ENCODE data around the gene GP9. TPM values are rescaled to one million over a fixed set of nuclear protein-coding genes. Genes with fewer than 3 reads are reported as not detected.
"Not testable (repeated sequence)": the region's sequence is repeated elsewhere in the genome, so short reads cannot be mapped to it uniquely, and the experiment has no call there.

The GP9 gene
- total and polyA plus RNA-seq, 11 donors, result not detected

DNA sequence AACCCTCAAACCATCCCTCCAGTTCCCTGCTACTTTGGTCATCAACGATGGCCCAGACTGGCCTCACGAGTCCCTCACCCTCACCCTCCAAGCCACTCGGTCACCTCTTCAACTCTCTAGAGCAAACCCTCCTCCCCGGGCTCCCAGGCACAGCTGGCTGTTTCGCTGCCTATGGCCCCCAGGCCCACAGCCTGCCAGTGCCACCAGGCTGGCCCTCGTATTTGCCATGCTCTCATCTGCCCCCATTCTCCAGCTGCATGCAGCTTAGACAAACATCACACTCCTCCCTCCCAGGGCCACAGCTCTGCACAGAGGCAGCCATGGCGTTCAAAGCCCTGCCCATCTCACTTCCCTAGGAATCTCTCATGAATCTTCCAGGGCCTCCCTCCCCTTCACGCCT lies 47.2 kb downstream of the GP9 start:
- no peaks in the 10 kb centered on the region for H3K9me3 ChIP-seq
- H3K27me3 ChIP-seq, result no peaks in the 10 kb centered on the region
- TF ChIP-seq, protein P1, sequence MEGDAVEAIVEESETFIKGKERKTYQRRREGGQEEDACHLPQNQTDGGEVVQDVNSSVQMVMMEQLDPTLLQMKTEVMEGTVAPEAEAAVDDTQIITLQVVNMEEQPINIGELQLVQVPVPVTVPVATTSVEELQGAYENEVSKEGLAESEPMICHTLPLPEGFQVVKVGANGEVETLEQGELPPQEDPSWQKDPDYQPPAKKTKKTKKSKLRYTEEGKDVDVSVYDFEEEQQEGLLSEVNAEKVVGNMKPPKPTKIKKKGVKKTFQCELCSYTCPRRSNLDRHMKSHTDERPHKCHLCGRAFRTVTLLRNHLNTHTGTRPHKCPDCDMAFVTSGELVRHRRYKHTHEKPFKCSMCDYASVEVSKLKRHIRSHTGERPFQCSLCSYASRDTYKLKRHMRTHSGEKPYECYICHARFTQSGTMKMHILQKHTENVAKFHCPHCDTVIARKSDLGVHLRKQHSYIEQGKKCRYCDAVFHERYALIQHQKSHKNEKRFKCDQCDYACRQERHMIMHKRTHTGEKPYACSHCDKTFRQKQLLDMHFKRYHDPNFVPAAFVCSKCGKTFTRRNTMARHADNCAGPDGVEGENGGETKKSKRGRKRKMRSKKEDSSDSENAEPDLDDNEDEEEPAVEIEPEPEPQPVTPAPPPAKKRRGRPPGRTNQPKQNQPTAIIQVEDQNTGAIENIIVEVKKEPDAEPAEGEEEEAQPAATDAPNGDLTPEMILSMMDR (IDR thresholded peaks at IDR 0.05), result no peak
- no peak for TF ChIP-seq POLR2A (IDR thresholded peaks at IDR 0.05)
- H3K27ac ChIP-seq, result no peak overlapping the region
- ATAC-seq (no peak), DNase-seq (no peak)
- H3K4me1 ChIP-seq, result peaks cover 0 to 15% (median 3%) of the 10 kb centered on the region in 12 donors
- peaks cover 0 to 69% (median 20%) of the 10 kb centered on the region in 9 donors for H3K36me3 ChIP-seq
- H3K4me3 ChIP-seq, result no peak overlapping the region
- 93 to 95% (median 94%) methylated on average over 8 of the region's 8 CpGs for WGBS, 4 donors
- intact Hi-C loops (cut with DNase I), result no loop called here

DNA sequence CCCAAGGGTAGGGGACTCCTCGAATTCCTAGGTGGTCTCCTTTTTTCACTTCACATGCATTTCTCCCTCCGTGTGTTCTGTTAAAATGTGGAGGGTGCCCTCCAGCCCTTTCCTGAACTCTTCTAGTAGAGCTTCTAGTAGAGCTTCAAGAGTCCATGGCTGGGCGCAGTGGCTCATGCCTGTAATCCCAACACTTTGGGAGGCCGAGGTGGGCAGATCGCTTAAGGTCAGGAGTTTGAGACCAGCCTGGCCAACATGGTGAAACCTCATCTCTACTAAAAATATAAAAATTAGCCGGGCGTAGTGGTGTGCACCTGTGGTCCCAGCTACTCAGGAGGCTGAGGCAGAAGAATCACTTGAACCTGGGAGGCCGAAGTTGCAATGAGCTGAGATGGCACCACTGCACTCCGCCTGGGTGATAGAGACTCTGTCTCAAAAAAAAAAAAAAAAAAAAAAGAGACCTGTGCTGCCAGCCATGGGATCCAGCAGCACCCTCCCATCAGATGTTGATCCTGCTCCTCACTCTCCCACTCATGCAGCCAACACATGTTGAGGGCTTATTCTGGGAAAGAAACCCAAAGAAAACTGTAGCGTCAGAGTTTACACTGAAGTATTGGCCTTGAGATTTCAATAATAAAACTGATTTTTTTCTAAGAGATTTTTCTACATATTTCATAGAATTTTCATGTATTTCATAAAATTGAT lies 50.6 kb downstream of the GP9 start:
- DNase-seq; H3K27ac ChIP-seq; H3K27me3 ChIP-seq; H3K4me3 ChIP-seq; H3K9me3 ChIP-seq; ATAC-seq; intact Hi-C loops (cut with DNase I): not testable (repeated sequence)
- 94 to 98% (median 96%) methylated on average over 10 of the region's 10 CpGs for WGBS, 4 donors
- peaks cover 0 to 15% (median 6%) of the 10 kb centered on the region in 12 donors for H3K4me1 ChIP-seq
- peaks cover 0 to 78% (median 20%) of the 10 kb centered on the region in 9 donors for H3K36me3 ChIP-seq

Other genes with a start within 250 kb of the GP9 start
- gene ACAD9, start 181.2 kb upstream of the GP9 start, total RNA-seq, result 10 to 100 TPM; 29.9 to 44.9 (median 36.7) TPM
- 10 to 100 TPM; 24.6 to 25.8 TPM for gene ACAD9, start 181.2 kb upstream of the GP9 start, polyA plus RNA-seq
- gene CFAP92, start 66.7 kb upstream of the GP9 start, total RNA-seq, result 1 to 10 TPM in 1 of 9 donors, under 1 TPM in 5, not detected in 3; 0.12 to 1.8 (median 0.47) TPM
- gene CFAP92, start 66.7 kb upstream of the GP9 start, polyA plus RNA-seq, result under 1 TPM; 0.17 to 0.23 TPM
- 1 to 10 TPM in 8 of 9 donors, under 1 TPM in 1; 0.60 to 2.5 (median 1.7) TPM for gene EFCC1, start 59.5 kb upstream of the GP9 start, total RNA-seq
- gene EFCC1, start 59.5 kb upstream of the GP9 start, polyA plus RNA-seq, result 1 to 10 TPM in 1 of 2 donors, under 1 TPM in 1; 0.91 to 1.1 TPM
- 10 to 100 TPM in 1 of 9 donors, 1 to 10 TPM in 8; 1.3 to 10.3 (median 3.3) TPM for gene RAB43, start 61.0 kb downstream of the GP9 start, total RNA-seq
- gene RAB43, start 61.0 kb downstream of the GP9 start, polyA plus RNA-seq, result 1 to 10 TPM; 2.4 to 4.9 TPM
- 10 to 100 TPM; 14.9 to 31.2 (median 24.5) TPM for gene ISY1, start 100.3 kb downstream of the GP9 start, total RNA-seq
- 10 to 100 TPM; 16.2 to 27.0 TPM for gene ISY1, start 100.3 kb downstream of the GP9 start, polyA plus RNA-seq
- 100 to 1,000 TPM; 388 to 743 (median 512) TPM for gene CNBP, start 123.1 kb downstream of the GP9 start, total RNA-seq
- 100 to 1,000 TPM; 376 to 501 TPM for gene CNBP, start 123.1 kb downstream of the GP9 start, polyA plus RNA-seq
- 100 to 1,000 TPM in 4 of 9 donors, 10 to 100 TPM in 5; 78.6 to 121 (median 93.9) TPM for gene COPG1, start 188.8 kb downstream of the GP9 start, total RNA-seq
- gene COPG1, start 188.8 kb downstream of the GP9 start, polyA plus RNA-seq, result 100 to 1,000 TPM in 1 of 2 donors, 10 to 100 TPM in 1; 82.3 to 115 TPM
- 10 to 100 TPM; 30.0 to 46.3 (median 37.7) TPM for gene HMCES, start 218.1 kb downstream of the GP9 start, total RNA-seq
- gene HMCES, start 218.1 kb downstream of the GP9 start, polyA plus RNA-seq, result 10 to 100 TPM; 30.7 to 46.6 TPM

Data from heart left ventricle (tissue), 16 donors.